HepG2 (cell line): ENCODE results near the gene STC2. TPM values are rescaled to one million over a fixed set of nuclear protein-coding genes. Genes with fewer than 3 reads are reported as not detected.

ENCODE experiments used
- ATAC-seq: fragments of 200-7000 bp; cut with Tn5 transposase; 3 replicates; pipeline ENCODE4 v1.9.1; 2020; ENCODE audit warnings: mild to moderate bottlenecking, moderate library complexity
- BruUV-seq: library from RNA; stranded (reverse); fragments of 400-500 nt; replicated peaks from 2 replicates; lab custom pipeline; 2021; lab: Mats Ljungman, UMichigan
- CTCF ChIA-PET: fragments of 300-600 bp; formaldehyde crosslinking; extraction: SDS; loops from one replicate; lab custom pipeline; 2021; ENCODE audit warnings: low total read pairs, inconsistent platforms, low intra/inter-chr PET ratio; lab: Yijun Ruan, JAX
- POLR2A ChIA-PET: fragments of 350-600 bp; sonication (Branson Sonifier 250); formaldehyde crosslinking; loops from one replicate; lab custom pipeline; 2020; ENCODE audit warnings: antibody characterized with exemption, inconsistent platforms; lab: Yijun Ruan, JAX
- DNase-seq: peaks from one replicate; pipeline ENCODE4 v3.0.0-alpha.2; 2015; ENCODE audit warnings: low spot score
- FAIRE-seq: peaks from 3 replicates; lab custom pipeline; 2011; peaks lifted over from hg19 to GRCh38; lab: Jason Lieb, UNC
- H2AFZ ChIP-seq: one replicate; pipeline ENCODE4 v1.6.1; 2011; ENCODE audit warnings: low read length, inconsistent platforms
- H3K27ac ChIP-seq: fragments of 300-600 bp; 3 replicates; pipeline ENCODE4 v1.8.0; 2011; ENCODE audit warnings: mixed run types, mild to moderate bottlenecking, mixed read lengths, low read length, inconsistent platforms; ENCODE audit not compliant: insufficient read depth; ENCODE audit errors: extremely low read length
- H3K27me3 ChIP-seq, 2 experiments: fragments of 200-600 bp in 1 of 2; 2 replicates in 1 of 2; 3 replicates in 1 of 2; pipeline versions ENCODE4 v1.6.0 to v1.8.0; 2011; ENCODE audit warnings: low read length in 2 of 2, mild to moderate bottlenecking in 2 of 2, moderate library complexity in 2 of 2, inconsistent platforms in 1 of 2; ENCODE audit not compliant: insufficient read depth in 2 of 2, control insufficient read depth in 1 of 2
- H3K36me3 ChIP-seq, 2 experiments: fragments of 200-600 bp in 1 of 2; replicated peaks in 1 of 2; 2 replicates in 1 of 2; 3 replicates in 1 of 2; pipeline versions ENCODE4 v1.5.1 to v1.8.0; 2011; ENCODE audit warnings: low read length in 2 of 2, inconsistent platforms in 1 of 2; ENCODE audit not compliant: insufficient read depth in 2 of 2, control insufficient read depth in 1 of 2
- H3K4me1 ChIP-seq: 2 replicates; pipeline ENCODE4 v1.5.1; 2012; ENCODE audit warnings: low read length, inconsistent platforms; ENCODE audit not compliant: insufficient read depth
- H3K4me2 ChIP-seq: 2 replicates; pipeline ENCODE4 v1.6.0; 2011; ENCODE audit warnings: low read depth, low read length, inconsistent platforms
- H3K4me3 ChIP-seq, 3 experiments: fragments of 200-600 bp in 1 of 3; sonication (generic), shearing (Covaris generic) in 1 of 3; replicated peaks in 1 of 3; 2 replicates each; pipeline ENCODE4 v1.5.1; 2011 to 2016; ENCODE audit warnings: low read length in 3 of 3, inconsistent platforms in 2 of 3, low read depth in 2 of 3, mild to moderate bottlenecking in 2 of 3, control low read depth in 1 of 3, mixed read lengths in 1 of 3; ENCODE audit not compliant: insufficient read depth in 1 of 3
- H3K79me2 ChIP-seq: one replicate; pipeline ENCODE4 v1.6.1; 2011; ENCODE audit warnings: low read length, inconsistent platforms; ENCODE audit not compliant: insufficient read depth
- H3K9ac ChIP-seq: 2 replicates; pipeline ENCODE4 v1.6.0; 2011; ENCODE audit warnings: mild to moderate bottlenecking, low read depth, low read length, inconsistent platforms; ENCODE audit not compliant: insufficient read depth
- H3K9me3 ChIP-seq: 2 replicates; pipeline ENCODE4 v1.5.1; 2012; ENCODE audit warnings: mild to moderate bottlenecking, low read length
- H4K20me1 ChIP-seq: 2 replicates; pipeline ENCODE4 v1.6.0; 2011; ENCODE audit warnings: inconsistent platforms, mild to moderate bottlenecking, low read length, moderate library complexity; ENCODE audit not compliant: insufficient read depth
- ADNP ChIP-seq: sonication (generic); formaldehyde crosslinking; IDR thresholded peaks from 2 replicates; pipeline ENCODE4 v1.4.0; 2020; ENCODE audit warnings: missing genetic modification reagents
- SIX4 ChIP-seq: sonication (generic); formaldehyde crosslinking; IDR thresholded peaks from 2 replicates; pipeline ENCODE4 v1.4.0; 2020; ENCODE audit warnings: missing genetic modification reagents
- ZFX ChIP-seq: sonication (generic); formaldehyde crosslinking; IDR thresholded peaks from 2 replicates; pipeline ENCODE4 v1.4.0; 2020; ENCODE audit warnings: mild to moderate bottlenecking, low read depth, missing genetic modification reagents, moderate library complexity
- ZNF10 ChIP-seq: sonication (generic); formaldehyde crosslinking; IDR thresholded peaks from 2 replicates; pipeline ENCODE4 v1.4.0; 2020; ENCODE audit warnings: mild to moderate bottlenecking, low read depth, missing genetic modification reagents, borderline replicate concordance
- ZNF782 ChIP-seq: sonication (generic); formaldehyde crosslinking; IDR thresholded peaks from 2 replicates; pipeline ENCODE4 v1.4.0; 2020; ENCODE audit warnings: missing genetic modification reagents, mild to moderate bottlenecking, borderline replicate concordance
- WGBS: methylation state at CpG from one replicate; pipeline ENCODE4 v1.1.6; 2017; ENCODE audit warnings: low lambda C conversion rate; 5-methylcytosine and 5-hydroxymethylcytosine counted together
- in situ Hi-C: cut with HindIII; loops from 2 replicates; pipeline ENCODE4 v1.10.0; 2017; ENCODE audit warnings: low pct_unique_long_range_greater_than_20kb; ENCODE audit not compliant: extremely low pct_ligation_motif_present
- intact Hi-C: fragments of 100-400 bp; cut with micrococcal nuclease; formaldehyde crosslinking; loops from one replicate; pipeline ENCODE4 v1.10.0; 2022; ENCODE audit not compliant: unreplicated experiment
- polyA plus RNA-seq, 8 experiments: library from polyadenylated mRNA; depleted of rRNA in 3 of 8; stranded (reverse) in 7 of 8; unstranded in 1 of 8; fragments of >200 nt; fragmentation: Illumina TruSeq in 4 of 8; extraction: Trizol in 4 of 8; gene quantifications; 2 replicates each; pipeline versions ENCODE4 v1.2.1 to v1.2.3, GENCODE V29; 2011 to 2016; ENCODE audit warnings: low read depth in 4 of 8, missing spikeins in 1 of 8, mixed read lengths in 1 of 8; ENCODE audit not compliant: insufficient read depth in 1 of 8
- total RNA-seq, 5 experiments: library from RNA; depleted of rRNA; stranded (reverse); fragments of >200 nt; fragmentation: Illumina TruSeq; extraction: Trizol; gene quantifications; 2 replicates each; pipeline ENCODE4 v1.2.3, GENCODE V29; 2016; ENCODE audit warnings: low read depth in 1 of 5
- TF ChIP-seq, protein P1 (sequence below): sonication (generic); formaldehyde crosslinking; IDR thresholded peaks from 2 replicates; pipeline ENCODE4; 2020; ENCODE audit warnings: missing genetic modification reagents, mild to moderate bottlenecking, borderline replicate concordance
- TF ChIP-seq, protein P2 (sequence below): sonication (generic); formaldehyde crosslinking; IDR thresholded peaks from 2 replicates; pipeline ENCODE4 v1.5.0; 2020; ENCODE audit warnings: mild to moderate bottlenecking, missing genetic modification reagents, borderline replicate concordance
- TF ChIP-seq, protein P3 (sequence below): sonication (generic); formaldehyde crosslinking; IDR thresholded peaks from 2 replicates; pipeline ENCODE4 v1.5.1; 2020; ENCODE audit warnings: mild to moderate bottlenecking, missing genetic modification reagents, moderate library complexity

The STC2 gene
- total and polyA plus RNA-seq, 2 of the 13 experiments (the other 11 are each of a cell fraction or from before 2014, with no cell fraction given) = 27.1 to 69.2 TPM

DNA sequence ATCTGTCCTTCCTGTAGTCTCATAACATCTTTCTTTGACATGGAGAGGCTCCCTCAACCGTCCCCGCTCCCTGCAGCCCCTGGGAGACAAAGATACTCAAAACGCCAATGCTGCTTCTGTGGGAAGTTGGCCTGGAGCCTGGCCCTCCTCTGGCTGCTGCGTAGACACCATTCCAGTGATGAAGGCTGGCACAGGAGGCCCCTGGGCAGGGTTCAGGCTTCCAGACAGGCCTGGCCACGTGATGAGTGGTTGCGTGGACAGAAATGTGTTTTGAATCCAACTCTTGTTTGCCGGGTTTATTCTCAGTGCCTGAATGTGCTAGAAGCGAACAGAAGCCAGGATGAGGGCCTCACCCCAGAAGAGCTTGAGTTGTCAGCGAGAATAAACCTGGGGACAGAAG lies 50.0 kb downstream of the STC2 start:
- in situ Hi-C loops (loop anchor here (25.0 kb wide), 1 partner anchor 291 kb away; the partner anchor contains the start of gene ATP6V0E1), intact Hi-C loops (no loop called here)
- WGBS = 26% methylated on average over 8 of the region's 9 CpGs
- ATAC-seq (peak; percentile 56), FAIRE-seq (no peak), DNase-seq (no peak)
- H3K36me3 ChIP-seq = no peaks in the 10 kb centered on the region
- H3K4me1 ChIP-seq = peaks cover 5% of the 10 kb centered on the region
- peak overlapping the region; percentile 8 for H2AFZ ChIP-seq
- no peaks in the 10 kb centered on the region for H3K79me2 ChIP-seq
- BruUV-seq = no TSS peak
- H3K27ac ChIP-seq = no peak overlapping the region
- no peaks in the 10 kb centered on the region for H4K20me1 ChIP-seq
- peaks cover 0 to 16% of the 10 kb centered on the region in 2 experiments; a peak in 1 of 5 replicates for H3K27me3 ChIP-seq
- ChIA-PET CTCF (no interaction called here), POLR2A (no interaction called here)
- H3K4me2 ChIP-seq = peak overlapping the region; percentile 39; the same call in 1 of the 2 replicates
- no peak overlapping the region for H3K9ac ChIP-seq
- H3K9me3 ChIP-seq = no peaks in the 10 kb centered on the region
- H3K4me3 ChIP-seq = no peak overlapping the region
- TF ChIP-seq, protein P1, sequence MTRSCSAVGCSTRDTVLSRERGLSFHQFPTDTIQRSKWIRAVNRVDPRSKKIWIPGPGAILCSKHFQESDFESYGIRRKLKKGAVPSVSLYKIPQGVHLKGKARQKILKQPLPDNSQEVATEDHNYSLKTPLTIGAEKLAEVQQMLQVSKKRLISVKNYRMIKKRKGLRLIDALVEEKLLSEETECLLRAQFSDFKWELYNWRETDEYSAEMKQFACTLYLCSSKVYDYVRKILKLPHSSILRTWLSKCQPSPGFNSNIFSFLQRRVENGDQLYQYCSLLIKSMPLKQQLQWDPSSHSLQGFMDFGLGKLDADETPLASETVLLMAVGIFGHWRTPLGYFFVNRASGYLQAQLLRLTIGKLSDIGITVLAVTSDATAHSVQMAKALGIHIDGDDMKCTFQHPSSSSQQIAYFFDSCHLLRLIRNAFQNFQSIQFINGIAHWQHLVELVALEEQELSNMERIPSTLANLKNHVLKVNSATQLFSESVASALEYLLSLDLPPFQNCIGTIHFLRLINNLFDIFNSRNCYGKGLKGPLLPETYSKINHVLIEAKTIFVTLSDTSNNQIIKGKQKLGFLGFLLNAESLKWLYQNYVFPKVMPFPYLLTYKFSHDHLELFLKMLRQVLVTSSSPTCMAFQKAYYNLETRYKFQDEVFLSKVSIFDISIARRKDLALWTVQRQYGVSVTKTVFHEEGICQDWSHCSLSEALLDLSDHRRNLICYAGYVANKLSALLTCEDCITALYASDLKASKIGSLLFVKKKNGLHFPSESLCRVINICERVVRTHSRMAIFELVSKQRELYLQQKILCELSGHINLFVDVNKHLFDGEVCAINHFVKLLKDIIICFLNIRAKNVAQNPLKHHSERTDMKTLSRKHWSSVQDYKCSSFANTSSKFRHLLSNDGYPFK (CRISPR knock-in tag) = no peak
- TF ChIP-seq, protein P2, sequence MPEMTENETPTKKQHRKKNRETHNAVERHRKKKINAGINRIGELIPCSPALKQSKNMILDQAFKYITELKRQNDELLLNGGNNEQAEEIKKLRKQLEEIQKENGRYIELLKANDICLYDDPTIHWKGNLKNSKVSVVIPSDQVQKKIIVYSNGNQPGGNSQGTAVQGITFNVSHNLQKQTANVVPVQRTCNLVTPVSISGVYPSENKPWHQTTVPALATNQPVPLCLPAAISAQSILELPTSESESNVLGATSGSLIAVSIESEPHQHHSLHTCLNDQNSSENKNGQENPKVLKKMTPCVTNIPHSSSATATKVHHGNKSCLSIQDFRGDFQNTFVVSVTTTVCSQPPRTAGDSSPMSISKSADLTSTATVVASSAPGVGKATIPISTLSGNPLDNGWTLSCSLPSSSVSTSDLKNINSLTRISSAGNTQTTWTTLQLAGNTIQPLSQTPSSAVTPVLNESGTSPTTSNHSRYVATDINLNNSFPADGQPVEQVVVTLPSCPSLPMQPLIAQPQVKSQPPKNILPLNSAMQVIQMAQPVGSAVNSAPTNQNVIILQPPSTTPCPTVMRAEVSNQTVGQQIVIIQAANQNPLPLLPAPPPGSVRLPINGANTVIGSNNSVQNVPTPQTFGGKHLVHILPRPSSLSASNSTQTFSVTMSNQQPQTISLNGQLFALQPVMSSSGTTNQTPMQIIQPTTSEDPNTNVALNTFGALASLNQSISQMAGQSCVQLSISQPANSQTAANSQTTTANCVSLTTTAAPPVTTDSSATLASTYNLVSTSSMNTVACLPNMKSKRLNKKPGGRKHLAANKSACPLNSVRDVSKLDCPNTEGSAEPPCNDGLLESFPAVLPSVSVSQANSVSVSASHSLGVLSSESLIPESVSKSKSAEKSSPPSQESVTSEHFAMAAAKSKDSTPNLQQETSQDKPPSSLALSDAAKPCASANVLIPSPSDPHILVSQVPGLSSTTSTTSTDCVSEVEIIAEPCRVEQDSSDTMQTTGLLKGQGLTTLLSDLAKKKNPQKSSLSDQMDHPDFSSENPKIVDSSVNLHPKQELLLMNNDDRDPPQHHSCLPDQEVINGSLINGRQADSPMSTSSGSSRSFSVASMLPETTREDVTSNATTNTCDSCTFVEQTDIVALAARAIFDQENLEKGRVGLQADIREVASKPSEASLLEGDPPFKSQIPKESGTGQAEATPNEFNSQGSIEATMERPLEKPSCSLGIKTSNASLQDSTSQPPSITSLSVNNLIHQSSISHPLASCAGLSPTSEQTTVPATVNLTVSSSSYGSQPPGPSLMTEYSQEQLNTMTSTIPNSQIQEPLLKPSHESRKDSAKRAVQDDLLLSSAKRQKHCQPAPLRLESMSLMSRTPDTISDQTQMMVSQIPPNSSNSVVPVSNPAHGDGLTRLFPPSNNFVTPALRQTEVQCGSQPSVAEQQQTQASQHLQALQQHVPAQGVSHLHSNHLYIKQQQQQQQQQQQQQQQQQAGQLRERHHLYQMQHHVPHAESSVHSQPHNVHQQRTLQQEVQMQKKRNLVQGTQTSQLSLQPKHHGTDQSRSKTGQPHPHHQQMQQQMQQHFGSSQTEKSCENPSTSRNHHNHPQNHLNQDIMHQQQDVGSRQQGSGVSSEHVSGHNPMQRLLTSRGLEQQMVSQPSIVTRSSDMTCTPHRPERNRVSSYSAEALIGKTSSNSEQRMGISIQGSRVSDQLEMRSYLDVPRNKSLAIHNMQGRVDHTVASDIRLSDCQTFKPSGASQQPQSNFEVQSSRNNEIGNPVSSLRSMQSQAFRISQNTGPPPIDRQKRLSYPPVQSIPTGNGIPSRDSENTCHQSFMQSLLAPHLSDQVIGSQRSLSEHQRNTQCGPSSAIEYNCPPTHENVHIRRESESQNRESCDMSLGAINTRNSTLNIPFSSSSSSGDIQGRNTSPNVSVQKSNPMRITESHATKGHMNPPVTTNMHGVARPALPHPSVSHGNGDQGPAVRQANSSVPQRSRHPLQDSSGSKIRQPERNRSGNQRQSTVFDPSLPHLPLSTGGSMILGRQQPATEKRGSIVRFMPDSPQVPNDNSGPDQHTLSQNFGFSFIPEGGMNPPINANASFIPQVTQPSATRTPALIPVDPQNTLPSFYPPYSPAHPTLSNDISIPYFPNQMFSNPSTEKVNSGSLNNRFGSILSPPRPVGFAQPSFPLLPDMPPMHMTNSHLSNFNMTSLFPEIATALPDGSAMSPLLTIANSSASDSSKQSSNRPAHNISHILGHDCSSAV (CRISPR knock-in tag) = no peak
- TF ChIP-seq, protein P3, sequence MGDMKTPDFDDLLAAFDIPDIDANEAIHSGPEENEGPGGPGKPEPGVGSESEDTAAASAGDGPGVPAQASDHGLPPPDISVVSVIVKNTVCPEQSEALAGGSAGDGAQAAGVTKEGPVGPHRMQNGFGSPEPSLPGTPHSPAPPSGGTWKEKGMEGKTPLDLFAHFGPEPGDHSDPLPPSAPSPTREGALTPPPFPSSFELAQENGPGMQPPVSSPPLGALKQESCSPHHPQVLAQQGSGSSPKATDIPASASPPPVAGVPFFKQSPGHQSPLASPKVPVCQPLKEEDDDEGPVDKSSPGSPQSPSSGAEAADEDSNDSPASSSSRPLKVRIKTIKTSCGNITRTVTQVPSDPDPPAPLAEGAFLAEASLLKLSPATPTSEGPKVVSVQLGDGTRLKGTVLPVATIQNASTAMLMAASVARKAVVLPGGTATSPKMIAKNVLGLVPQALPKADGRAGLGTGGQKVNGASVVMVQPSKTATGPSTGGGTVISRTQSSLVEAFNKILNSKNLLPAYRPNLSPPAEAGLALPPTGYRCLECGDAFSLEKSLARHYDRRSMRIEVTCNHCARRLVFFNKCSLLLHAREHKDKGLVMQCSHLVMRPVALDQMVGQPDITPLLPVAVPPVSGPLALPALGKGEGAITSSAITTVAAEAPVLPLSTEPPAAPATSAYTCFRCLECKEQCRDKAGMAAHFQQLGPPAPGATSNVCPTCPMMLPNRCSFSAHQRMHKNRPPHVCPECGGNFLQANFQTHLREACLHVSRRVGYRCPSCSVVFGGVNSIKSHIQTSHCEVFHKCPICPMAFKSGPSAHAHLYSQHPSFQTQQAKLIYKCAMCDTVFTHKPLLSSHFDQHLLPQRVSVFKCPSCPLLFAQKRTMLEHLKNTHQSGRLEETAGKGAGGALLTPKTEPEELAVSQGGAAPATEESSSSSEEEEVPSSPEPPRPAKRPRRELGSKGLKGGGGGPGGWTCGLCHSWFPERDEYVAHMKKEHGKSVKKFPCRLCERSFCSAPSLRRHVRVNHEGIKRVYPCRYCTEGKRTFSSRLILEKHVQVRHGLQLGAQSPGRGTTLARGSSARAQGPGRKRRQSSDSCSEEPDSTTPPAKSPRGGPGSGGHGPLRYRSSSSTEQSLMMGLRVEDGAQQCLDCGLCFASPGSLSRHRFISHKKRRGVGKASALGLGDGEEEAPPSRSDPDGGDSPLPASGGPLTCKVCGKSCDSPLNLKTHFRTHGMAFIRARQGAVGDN (CRISPR knock-in tag) = peak; percentile 26; the same call in 1 of the 2 replicates
- TF ChIP-seq SIX4 (CRISPR knock-in tag) (no peak), ZFX (CRISPR knock-in tag) (0 out of 2 replicates have a peak, but pooled peaks have one; percentile 19), ZNF10 (no peak), ADNP (CRISPR knock-in tag) (no peak), ZNF782 (no peak)
